Fibroblast of villous mesenchyme (primary cell): Measurements from ENCODE around the gene DLG1. TPM values are rescaled to one million over a fixed set of nuclear protein-coding genes. Genes with fewer than 3 reads are reported as not detected.
A peak's percentile ranks its signal among the peaks of the same experiment; 100 is the strongest.

Experiments used
- DNase-seq: peaks from one replicate; pipeline ENCODE4 v3.0.0-alpha.2; 2010; ENCODE audit warnings: low read depth
- H3K4me3 ChIP-seq: 2 replicates; pipeline ENCODE4 v1.5.1; 2011; ENCODE audit warnings: low read depth, mild to moderate bottlenecking, low read length
- CTCF ChIP-seq: IDR thresholded peaks from 2 replicates; pipeline ENCODE4 v1.5.1; 2012; ENCODE audit warnings: low read depth, mild to moderate bottlenecking, low read length; ENCODE audit not compliant: insufficient read depth
- total RNA-seq: library from RNA; depleted of rRNA; stranded (reverse); fragments of >200 nt; gene quantifications from 2 replicates; pipeline ENCODE4 v1.2.3, GENCODE V29; 2012

DLG1 gene
- total RNA-seq, 1 donor = 87.7 TPM

GRCh38 chr3:197340521-197340871 is 42.1 kb upstream of the DLG1 start:
- TF ChIP-seq CTCF = no peak
- DNase-seq = no peak
- H3K4me3 ChIP-seq = no peak overlapping the region

- TF ChIP-seq CTCF = no peak
- no peak overlapping the region for H3K4me3 ChIP-seq
- peak; percentile 23 for DNase-seq
Observed at GRCh38 chr3:197339841-197340520, 41.6 kb upstream of the DLG1 start.

- no peak for DNase-seq
- TF ChIP-seq CTCF = no peak
- no peak overlapping the region for H3K4me3 ChIP-seq
Observed at GRCh38 chr3:197338586-197338985, 40.2 kb upstream of the DLG1 start.

- DNase-seq = peak; percentile 34
- TF ChIP-seq CTCF = no peak
- no peak overlapping the region for H3K4me3 ChIP-seq
Observed at GRCh38 chr3:197337656-197338055, 39.2 kb upstream of the DLG1 start.

GRCh38 chr3:197337214-197337613 is 38.8 kb upstream of the DLG1 start:
- no peak for DNase-seq
- no peak overlapping the region for H3K4me3 ChIP-seq
- TF ChIP-seq CTCF = no peak

- TF ChIP-seq CTCF = no peak
- H3K4me3 ChIP-seq = no peak overlapping the region
- no peak for DNase-seq
Observed at GRCh38 chr3:197336348-197336747, 37.9 kb upstream of the DLG1 start.
